ENCODE measurements around the gene REL.

- no peak for TF ChIP-seq POLR2A (IDR thresholded peaks at IDR 0.05; ENCODE audit: low read depth, low read length)
- no peak for TF ChIP-seq CEBPB (IDR thresholded peaks at IDR 0.05; ENCODE audit: low read depth, low read length)
These were observed 81.2 kb downstream of the REL start for GRCh38 chr2:60962528-60962927.

All from IMR-90 (cell line).